Kidney (tissue), 14 donors: ENCODE measurements around the gene LYRM4. TPM values are rescaled to one million over a fixed set of nuclear protein-coding genes. Genes with fewer than 3 reads are reported as not detected.

ENCODE experiments used
- DNase-seq, 5 donors: peaks; one replicate each; pipeline ENCODE4 v3.0.0-alpha.2; 2013 to 2020
- FAIRE-seq: peaks from 2 replicates; lab custom pipeline; 2012; peaks lifted over from hg19 to GRCh38; lab: Jason Lieb, UNC
- H3K27ac ChIP-seq, 2 donors: one replicate each; pipeline ENCODE4 v1.7.0; 2013; ENCODE audit warnings: low read depth in 2 of 2, low read length in 2 of 2, inconsistent platforms in 1 of 2
- H3K27me3 ChIP-seq: one replicate; pipeline ENCODE4 v1.7.1; 2013; ENCODE audit warnings: low read length, inconsistent platforms; ENCODE audit not compliant: control insufficient read depth, insufficient read depth
- H3K36me3 ChIP-seq, 3 donors: one replicate each; pipeline versions ENCODE4 v1.7.0 to v1.7.1; 2013; ENCODE audit warnings: low read length in 3 of 3, control low read depth in 1 of 3, inconsistent platforms in 1 of 3; ENCODE audit not compliant: insufficient read depth in 3 of 3, control insufficient read depth in 2 of 3
- H3K4me1 ChIP-seq, 3 donors: one replicate each; pipeline versions ENCODE4 v1.7.0 to v1.7.1; 2013; ENCODE audit warnings: low read length in 3 of 3, inconsistent platforms in 1 of 3, low read depth in 1 of 3; ENCODE audit not compliant: control insufficient read depth in 2 of 3, insufficient read depth in 2 of 3
- H3K4me3 ChIP-seq, 3 donors: one replicate each; pipeline versions ENCODE4 v1.7.0 to v1.8.1; 2013; ENCODE audit warnings: low read length in 3 of 3, control low read depth in 1 of 3, inconsistent platforms in 1 of 3
- H3K9ac ChIP-seq, 3 donors: one replicate each; pipeline versions ENCODE4 v1.7.0 to v1.7.1; 2013; ENCODE audit warnings: low read length in 3 of 3, control low read depth in 1 of 3, inconsistent platforms in 1 of 3
- H3K9me3 ChIP-seq, 3 donors: one replicate each; pipeline versions ENCODE4 v1.7.0 to v1.7.1; 2013; ENCODE audit warnings: low read length in 3 of 3, control low read depth in 1 of 3, inconsistent platforms in 1 of 3; ENCODE audit not compliant: control insufficient read depth in 2 of 3, insufficient read depth in 1 of 3
- intact Hi-C: fragments of 100-400 bp; cut with DNase I; formaldehyde crosslinking; loops from one replicate; pipeline ENCODE4 v1.11.1; 2022
- polyA plus RNA-seq: library from polyadenylated mRNA; stranded (reverse); fragments of 350-450 nt; fragmentation: Illumina TruSeq; extraction: RNeasy Lipid Tissue Mini Kit (QIAGEN cat#74804); gene quantifications from one replicate; pipeline ENCODE4 v1.2.3, GENCODE V29; 2014; ENCODE audit warnings: low read depth, low replicate concordance; ENCODE audit not compliant: insufficient read depth
- total RNA-seq: library from RNA; stranded (reverse); fragmentation: NEBNext Ultra II Directional; extraction: Animal tissue kit (Norgen Biotek cat#: 25700); gene quantifications from one replicate; pipeline ENCODE4 v1.2.1, GENCODE V29; 2021
- TF ChIP-seq, protein P1 (sequence below): IDR thresholded peaks from 3 replicates; pipeline ENCODE4 v1.5.1; 2012; ENCODE audit warnings: mild to moderate bottlenecking, moderate library complexity, borderline replicate concordance; ENCODE audit not compliant: insufficient read depth; ENCODE audit errors: extremely low read depth
- donor health status: control.
- donor health status: control.
- donor health status: control.
- donor health status: control.
- donor health status: control.
- donor health status: DM: yes; HTN: yes; CAD: no.
- donor health status: Normal renal cell carcinoma (clear cell type).

The LYRM4 gene
- total and polyA plus RNA-seq, 2 donors from 2014 or later = 21.3 to 31.8 TPM

GRCh38 chr6:5199702-5200101 lies 61.0 kb downstream of the LYRM4 start:
- DNase-seq (no peak), FAIRE-seq (no peak)
- TF ChIP-seq, protein P1, sequence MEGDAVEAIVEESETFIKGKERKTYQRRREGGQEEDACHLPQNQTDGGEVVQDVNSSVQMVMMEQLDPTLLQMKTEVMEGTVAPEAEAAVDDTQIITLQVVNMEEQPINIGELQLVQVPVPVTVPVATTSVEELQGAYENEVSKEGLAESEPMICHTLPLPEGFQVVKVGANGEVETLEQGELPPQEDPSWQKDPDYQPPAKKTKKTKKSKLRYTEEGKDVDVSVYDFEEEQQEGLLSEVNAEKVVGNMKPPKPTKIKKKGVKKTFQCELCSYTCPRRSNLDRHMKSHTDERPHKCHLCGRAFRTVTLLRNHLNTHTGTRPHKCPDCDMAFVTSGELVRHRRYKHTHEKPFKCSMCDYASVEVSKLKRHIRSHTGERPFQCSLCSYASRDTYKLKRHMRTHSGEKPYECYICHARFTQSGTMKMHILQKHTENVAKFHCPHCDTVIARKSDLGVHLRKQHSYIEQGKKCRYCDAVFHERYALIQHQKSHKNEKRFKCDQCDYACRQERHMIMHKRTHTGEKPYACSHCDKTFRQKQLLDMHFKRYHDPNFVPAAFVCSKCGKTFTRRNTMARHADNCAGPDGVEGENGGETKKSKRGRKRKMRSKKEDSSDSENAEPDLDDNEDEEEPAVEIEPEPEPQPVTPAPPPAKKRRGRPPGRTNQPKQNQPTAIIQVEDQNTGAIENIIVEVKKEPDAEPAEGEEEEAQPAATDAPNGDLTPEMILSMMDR = no peak
- no peak overlapping the region for H3K9ac ChIP-seq
- no peaks in the 10 kb centered on the region for H3K36me3 ChIP-seq
- H3K4me1 ChIP-seq = peaks cover 0 to 6% (median 4%) of the 10 kb centered on the region in 3 donors
- H3K9me3 ChIP-seq = no peaks in the 10 kb centered on the region
- intact Hi-C loops = no loop called here
- no peak overlapping the region for H3K4me3 ChIP-seq
- no peaks in the 10 kb centered on the region for H3K27me3 ChIP-seq
- H3K27ac ChIP-seq = no peak overlapping the region

DNA sequence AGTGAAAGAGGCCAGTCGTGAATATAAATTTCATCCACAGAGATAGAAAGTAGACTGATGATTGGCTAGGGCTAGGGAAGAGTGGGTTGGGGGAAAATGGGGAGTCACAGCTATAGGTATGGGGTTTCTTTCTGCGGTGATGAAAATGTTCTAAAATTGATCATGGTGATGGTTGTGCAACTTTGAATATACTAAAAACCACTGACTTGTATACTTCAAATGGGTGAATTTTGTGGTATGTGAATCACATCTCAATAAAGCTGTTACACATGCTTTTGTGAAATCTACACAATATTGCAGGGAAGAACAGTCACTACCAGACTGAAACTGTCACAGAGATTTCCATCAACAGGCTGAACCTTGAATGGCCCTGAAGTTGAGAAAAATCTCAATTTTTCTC lies 61.5 kb downstream of the LYRM4 start:
- intact Hi-C loops = no loop called here
- peaks cover 0 to 2% (median 0%) of the 10 kb centered on the region in 3 donors for H3K4me1 ChIP-seq
- H3K36me3 ChIP-seq = no peaks in the 10 kb centered on the region
- no peak overlapping the region for H3K9ac ChIP-seq
- no peaks in the 10 kb centered on the region for H3K9me3 ChIP-seq
- no peak overlapping the region for H3K4me3 ChIP-seq
- TF ChIP-seq, protein P1 = no peak
- H3K27me3 ChIP-seq = no peaks in the 10 kb centered on the region
- no peak for FAIRE-seq
- H3K27ac ChIP-seq = no peak overlapping the region
- DNase-seq = no peak

DNA sequence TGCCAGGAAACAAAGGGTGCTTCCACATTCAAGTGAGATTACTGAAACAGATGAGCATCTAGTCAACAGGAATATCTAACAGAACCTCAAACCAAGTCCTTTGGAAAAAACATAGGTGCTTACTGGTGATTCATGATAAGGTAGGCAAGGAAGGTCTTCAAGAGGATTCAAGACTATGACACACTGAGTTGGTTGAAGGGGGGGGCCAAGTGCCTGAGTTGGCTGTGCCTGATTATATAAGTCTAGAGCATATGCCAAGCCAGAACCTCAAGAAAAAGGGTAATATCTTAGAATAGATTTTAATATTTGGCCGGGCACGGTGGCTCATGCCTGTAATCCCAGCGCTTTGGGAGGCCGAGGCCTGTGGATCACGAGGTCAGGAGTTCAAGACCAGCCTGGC lies 63.7 kb downstream of the LYRM4 start:
- H3K9me3 ChIP-seq = no peaks in the 10 kb centered on the region
- intact Hi-C loops = no loop called here

More for the DNA sequence above, 63.7 kb downstream of the LYRM4 start:
- peaks cover 0 to 6% (median 0%) of the 10 kb centered on the region in 3 donors for H3K4me1 ChIP-seq
- H3K36me3 ChIP-seq = no peaks in the 10 kb centered on the region
- TF ChIP-seq, protein P1 = no peak
- FAIRE-seq (no peak), DNase-seq (no peak)
- H3K27ac ChIP-seq = no peak overlapping the region
- H3K9ac ChIP-seq = no peak overlapping the region
- H3K4me3 ChIP-seq = no peak overlapping the region
- no peaks in the 10 kb centered on the region for H3K27me3 ChIP-seq
